BJ (cell line): Measurements from ENCODE around the gene USH1G. TPM values are rescaled to one million over a fixed set of nuclear protein-coding genes. Genes with fewer than 3 reads are reported as not detected.

ENCODE experiments used
- CTCF ChIA-PET: fragments of 350-600 bp; formaldehyde crosslinking; extraction: SDS; loops from one replicate; lab custom pipeline; 2021; ENCODE audit warnings: antibody characterized with exemption, inconsistent platforms; lab: Yijun Ruan, JAX
- POLR2A ChIA-PET: fragments of 300-600 bp; sonication (Branson Sonifier 250); formaldehyde crosslinking; extraction: SDS; loops from one replicate; lab custom pipeline; 2021; ENCODE audit warnings: antibody characterized with exemption; lab: Charles Lee
- DNase-seq: peaks from one replicate; pipeline ENCODE4 v3.0.0-alpha.2; 2011; ENCODE audit warnings: low read depth
- H3K27me3 ChIP-seq: 2 replicates; pipeline ENCODE4 v1.6.0; 2011; ENCODE audit warnings: low read length; ENCODE audit not compliant: control insufficient read depth, insufficient read depth
- H3K36me3 ChIP-seq: 2 replicates; pipeline ENCODE4 v1.5.1; 2011; ENCODE audit warnings: low read length; ENCODE audit not compliant: control insufficient read depth, insufficient read depth
- H3K4me3 ChIP-seq: 2 replicates; pipeline ENCODE4 v1.5.1; 2011; ENCODE audit warnings: low read depth, mild to moderate bottlenecking, control low read depth, low read length
- polyA plus RNA-seq: library from polyadenylated mRNA; depleted of rRNA; stranded (reverse); fragments of >200 nt; gene quantifications from 2 replicates; pipeline ENCODE4 v1.2.3, GENCODE V29; 2011
- TF ChIP-seq, protein P1 (sequence below): IDR thresholded peaks from 2 replicates; pipeline ENCODE4 v1.5.1; 2011; ENCODE audit warnings: low read depth, mild to moderate bottlenecking, control low read depth, inconsistent platforms, low read length, moderate library complexity; ENCODE audit not compliant: insufficient read depth

USH1G gene
- polyA plus RNA-seq, 1 experiment = not detected

GRCh38 chr17:74943808-74944522, 20.9 kb upstream of the USH1G start:
- no peak for DNase-seq
- CTCF ChIA-PET = no interaction called here
- no peak overlapping the region for H3K4me3 ChIP-seq
- H3K36me3 ChIP-seq = no peaks in the 10 kb centered on the region
- TF ChIP-seq, protein P1, sequence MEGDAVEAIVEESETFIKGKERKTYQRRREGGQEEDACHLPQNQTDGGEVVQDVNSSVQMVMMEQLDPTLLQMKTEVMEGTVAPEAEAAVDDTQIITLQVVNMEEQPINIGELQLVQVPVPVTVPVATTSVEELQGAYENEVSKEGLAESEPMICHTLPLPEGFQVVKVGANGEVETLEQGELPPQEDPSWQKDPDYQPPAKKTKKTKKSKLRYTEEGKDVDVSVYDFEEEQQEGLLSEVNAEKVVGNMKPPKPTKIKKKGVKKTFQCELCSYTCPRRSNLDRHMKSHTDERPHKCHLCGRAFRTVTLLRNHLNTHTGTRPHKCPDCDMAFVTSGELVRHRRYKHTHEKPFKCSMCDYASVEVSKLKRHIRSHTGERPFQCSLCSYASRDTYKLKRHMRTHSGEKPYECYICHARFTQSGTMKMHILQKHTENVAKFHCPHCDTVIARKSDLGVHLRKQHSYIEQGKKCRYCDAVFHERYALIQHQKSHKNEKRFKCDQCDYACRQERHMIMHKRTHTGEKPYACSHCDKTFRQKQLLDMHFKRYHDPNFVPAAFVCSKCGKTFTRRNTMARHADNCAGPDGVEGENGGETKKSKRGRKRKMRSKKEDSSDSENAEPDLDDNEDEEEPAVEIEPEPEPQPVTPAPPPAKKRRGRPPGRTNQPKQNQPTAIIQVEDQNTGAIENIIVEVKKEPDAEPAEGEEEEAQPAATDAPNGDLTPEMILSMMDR = no peak
- POLR2A ChIA-PET = no interaction called here
- peaks cover 13% of the 10 kb centered on the region for H3K27me3 ChIP-seq

DNA sequence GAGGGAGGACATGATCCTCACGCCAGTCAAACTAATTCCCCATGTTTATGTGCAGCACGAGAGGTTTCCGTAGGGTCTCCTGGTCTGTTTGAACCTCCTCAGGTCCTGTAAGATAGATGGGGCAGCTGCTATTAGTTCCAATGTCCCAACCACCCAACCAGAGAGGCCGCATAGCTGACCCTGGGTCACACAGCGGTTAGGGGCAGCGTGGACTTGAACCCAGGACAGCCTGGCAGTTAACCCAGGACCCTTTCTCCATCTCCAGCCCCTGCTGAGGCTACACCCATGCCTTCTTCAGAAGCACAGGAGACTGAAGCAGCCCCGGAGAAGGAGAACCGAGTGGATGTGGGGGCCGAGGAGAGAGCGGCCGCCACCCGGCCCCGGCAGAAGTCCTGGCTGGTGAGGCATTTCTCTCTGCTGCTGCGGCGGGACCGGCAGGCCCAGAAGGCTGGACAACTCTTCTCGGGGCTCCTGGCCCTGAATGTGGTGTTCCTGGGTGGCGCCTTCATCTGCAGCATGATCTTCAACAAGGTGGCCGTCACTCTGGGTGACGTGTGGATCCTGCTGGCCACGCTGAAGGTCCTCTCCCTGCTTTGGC, 18.2 kb upstream of the USH1G start:
- no peak for DNase-seq
- no peak overlapping the region for H3K4me3 ChIP-seq
- POLR2A ChIA-PET = no interaction called here
- TF ChIP-seq, protein P1 = no peak
- CTCF ChIA-PET = interaction anchor here (0.5 to 0.7 kb wide), 2 partner anchors 20 to 78 kb away, joined by 3 read pairs; no protein-coding TSS in a partner anchor
- H3K27me3 ChIP-seq = peaks cover 32% of the 10 kb centered on the region
- no peaks in the 10 kb centered on the region for H3K36me3 ChIP-seq

DNA sequence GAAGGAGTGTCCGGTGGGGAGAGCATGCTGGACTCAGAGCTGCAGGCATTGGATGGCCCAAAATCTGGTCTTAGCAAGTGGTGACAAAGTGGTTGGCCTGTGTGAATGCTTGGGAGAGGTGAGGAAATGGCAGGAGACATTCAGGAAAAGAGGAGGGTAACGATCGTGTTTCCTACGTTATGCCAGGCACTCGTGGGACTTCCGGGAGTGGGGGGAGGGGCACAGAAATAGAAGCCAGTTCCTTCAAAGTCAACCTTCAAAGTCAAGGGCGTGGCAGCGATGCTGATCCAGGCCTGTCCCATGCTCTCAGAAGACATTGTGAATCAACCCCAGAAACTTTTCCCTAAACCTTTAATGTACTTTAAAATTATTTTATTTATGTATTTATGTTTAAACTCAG, 16.5 kb upstream of the USH1G start:
- DNase-seq = no peak
- CTCF ChIA-PET = interaction anchor here (0.6 to 1.3 kb wide), 5 partner anchors 9 to 22 kb away, joined by 3 to 5 read pairs (median 4); no protein-coding TSS in a partner anchor
- Histone ChIP-seq H3K36me3 (no peaks in the 10 kb centered on the region), H3K27me3 (peaks cover 42% of the 10 kb centered on the region), H3K4me3 (no peak overlapping the region)
- TF ChIP-seq, protein P1 = no peak
- POLR2A ChIA-PET = no interaction called here

GRCh38 chr17:74938194-74938950, 15.3 kb upstream of the USH1G start:
- CTCF ChIA-PET = interaction anchor here (1.2 to 1.9 kb wide), 4 partner anchors 11 to 23 kb away, joined by 4 to 7 read pairs (median 4); no protein-coding TSS in a partner anchor
- TF ChIP-seq, protein P1 = no peak
- peaks cover 42% of the 10 kb centered on the region for H3K27me3 ChIP-seq

More at GRCh38 chr17:74938194-74938950, 15.3 kb upstream of the USH1G start:
- Histone ChIP-seq H3K36me3 (no peaks in the 10 kb centered on the region), H3K4me3 (no peak overlapping the region)
- DNase-seq = no peak
- POLR2A ChIA-PET = no interaction called here
